ENCODE results near the gene CLCN5.

Gene CLCN5

DNA sequence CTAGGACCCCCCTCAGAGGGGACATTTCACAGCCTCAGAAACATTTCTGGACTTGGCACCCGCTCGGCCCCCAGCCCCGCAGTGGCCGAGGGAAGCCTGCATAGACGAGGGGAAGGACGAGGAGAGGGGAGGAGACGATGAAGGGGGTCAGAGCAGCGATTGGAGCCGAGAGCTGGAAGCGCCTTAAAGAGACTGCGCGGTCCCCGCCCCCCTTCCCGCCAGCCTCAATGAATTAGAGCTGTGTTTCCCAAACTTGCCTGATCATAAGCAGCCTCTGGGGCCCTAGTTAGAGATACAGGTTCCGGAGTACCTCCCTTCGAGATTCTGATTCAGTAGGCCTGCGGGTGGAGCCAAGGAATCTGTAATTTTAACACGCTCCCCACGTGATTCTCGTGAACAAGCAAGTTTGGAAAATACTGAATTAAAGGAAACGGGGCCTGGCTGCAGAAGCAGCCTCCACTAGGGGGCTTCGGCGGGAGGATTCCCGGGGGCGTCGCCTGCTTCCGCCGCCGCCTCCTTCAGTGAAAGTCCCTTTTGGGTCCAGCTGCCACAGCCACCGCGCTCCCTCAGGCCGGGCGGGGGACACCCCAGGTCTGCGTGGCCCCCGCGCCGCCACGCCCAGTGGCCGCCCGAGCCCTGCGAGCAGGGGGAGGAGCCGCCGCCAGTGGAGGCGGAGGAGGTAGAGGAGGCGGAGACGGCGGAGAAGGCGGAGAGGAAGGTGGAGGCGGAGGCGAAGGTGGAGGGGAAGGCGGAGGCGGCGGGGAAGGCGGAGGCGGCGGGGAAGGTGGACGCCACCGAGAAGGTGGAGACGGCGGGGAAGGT is 43.4 kb upstream of the CLCN5 start, which contains the start of gene USP27X (continued):
- TF ChIP-seq, protein P1, sequence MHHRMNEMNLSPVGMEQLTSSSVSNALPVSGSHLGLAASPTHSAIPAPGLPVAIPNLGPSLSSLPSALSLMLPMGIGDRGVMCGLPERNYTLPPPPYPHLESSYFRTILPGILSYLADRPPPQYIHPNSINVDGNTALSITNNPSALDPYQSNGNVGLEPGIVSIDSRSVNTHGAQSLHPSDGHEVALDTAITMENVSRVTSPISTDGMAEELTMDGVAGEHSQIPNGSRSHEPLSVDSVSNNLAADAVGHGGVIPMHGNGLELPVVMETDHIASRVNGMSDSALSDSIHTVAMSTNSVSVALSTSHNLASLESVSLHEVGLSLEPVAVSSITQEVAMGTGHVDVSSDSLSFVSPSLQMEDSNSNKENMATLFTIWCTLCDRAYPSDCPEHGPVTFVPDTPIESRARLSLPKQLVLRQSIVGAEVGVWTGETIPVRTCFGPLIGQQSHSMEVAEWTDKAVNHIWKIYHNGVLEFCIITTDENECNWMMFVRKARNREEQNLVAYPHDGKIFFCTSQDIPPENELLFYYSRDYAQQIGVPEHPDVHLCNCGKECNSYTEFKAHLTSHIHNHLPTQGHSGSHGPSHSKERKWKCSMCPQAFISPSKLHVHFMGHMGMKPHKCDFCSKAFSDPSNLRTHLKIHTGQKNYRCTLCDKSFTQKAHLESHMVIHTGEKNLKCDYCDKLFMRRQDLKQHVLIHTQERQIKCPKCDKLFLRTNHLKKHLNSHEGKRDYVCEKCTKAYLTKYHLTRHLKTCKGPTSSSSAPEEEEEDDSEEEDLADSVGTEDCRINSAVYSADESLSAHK (tag by site-specific recombination; IDR thresholded peaks at IDR 0.05): no peak
- no peak for TF ChIP-seq SP7 (tag by site-specific recombination; IDR thresholded peaks at IDR 0.05)
- TF ChIP-seq, protein P2, sequence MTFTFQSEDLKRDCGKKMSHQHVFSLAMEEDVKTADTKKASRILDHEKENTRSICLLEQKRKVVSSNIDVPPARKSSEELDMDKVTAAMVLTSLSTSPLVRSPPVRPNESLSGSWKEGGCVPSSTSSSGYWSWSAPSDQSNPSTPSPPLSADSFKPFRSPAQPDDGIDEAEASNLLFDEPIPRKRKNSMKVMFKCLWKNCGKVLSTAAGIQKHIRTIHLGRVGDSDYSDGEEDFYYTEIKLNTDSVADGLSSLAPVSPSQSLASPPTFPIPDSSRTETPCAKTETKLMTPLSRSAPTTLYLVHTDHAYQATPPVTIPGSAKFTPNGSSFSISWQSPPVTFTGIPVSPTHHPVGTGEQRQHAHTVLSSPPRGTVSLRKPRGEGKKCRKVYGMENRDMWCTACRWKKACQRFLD (tag by site-specific recombination; IDR thresholded peaks at IDR 0.05): no peak
- TF ChIP-seq ZNF174 (tag by site-specific recombination; IDR thresholded peaks at IDR 0.05): no peak
- no peak for TF ChIP-seq ZNF19 (tag by site-specific recombination; IDR thresholded peaks at IDR 0.05; ENCODE audit: low read depth)
- no peak for TF ChIP-seq ZNF184 (tag by site-specific recombination; IDR thresholded peaks at IDR 0.05)
- TF ChIP-seq ZNF404 (tag by site-specific recombination; IDR thresholded peaks at IDR 0.05): no peak
- no peak for TF ChIP-seq ZNF341 (tag by site-specific recombination; IDR thresholded peaks at IDR 0.05; ENCODE audit: low read depth)
- peak; percentile 47; the same call in 1 of the 2 replicates for TF ChIP-seq KLF1 (tag by site-specific recombination; IDR thresholded peaks at IDR 0.05)
- TF ChIP-seq ZSCAN23 (tag by site-specific recombination; IDR thresholded peaks at IDR 0.05): no peak
- TF ChIP-seq ZNF701 (tag by site-specific recombination; IDR thresholded peaks at IDR 0.05): no peak
- no peak for TF ChIP-seq GLI2 (tag by site-specific recombination; IDR thresholded peaks at IDR 0.05; ENCODE audit: borderline replicate concordance, low read depth)
- no peak for TF ChIP-seq ZNF23 (tag by site-specific recombination; IDR thresholded peaks at IDR 0.05; ENCODE audit: borderline replicate concordance)
- TF ChIP-seq, protein P3, sequence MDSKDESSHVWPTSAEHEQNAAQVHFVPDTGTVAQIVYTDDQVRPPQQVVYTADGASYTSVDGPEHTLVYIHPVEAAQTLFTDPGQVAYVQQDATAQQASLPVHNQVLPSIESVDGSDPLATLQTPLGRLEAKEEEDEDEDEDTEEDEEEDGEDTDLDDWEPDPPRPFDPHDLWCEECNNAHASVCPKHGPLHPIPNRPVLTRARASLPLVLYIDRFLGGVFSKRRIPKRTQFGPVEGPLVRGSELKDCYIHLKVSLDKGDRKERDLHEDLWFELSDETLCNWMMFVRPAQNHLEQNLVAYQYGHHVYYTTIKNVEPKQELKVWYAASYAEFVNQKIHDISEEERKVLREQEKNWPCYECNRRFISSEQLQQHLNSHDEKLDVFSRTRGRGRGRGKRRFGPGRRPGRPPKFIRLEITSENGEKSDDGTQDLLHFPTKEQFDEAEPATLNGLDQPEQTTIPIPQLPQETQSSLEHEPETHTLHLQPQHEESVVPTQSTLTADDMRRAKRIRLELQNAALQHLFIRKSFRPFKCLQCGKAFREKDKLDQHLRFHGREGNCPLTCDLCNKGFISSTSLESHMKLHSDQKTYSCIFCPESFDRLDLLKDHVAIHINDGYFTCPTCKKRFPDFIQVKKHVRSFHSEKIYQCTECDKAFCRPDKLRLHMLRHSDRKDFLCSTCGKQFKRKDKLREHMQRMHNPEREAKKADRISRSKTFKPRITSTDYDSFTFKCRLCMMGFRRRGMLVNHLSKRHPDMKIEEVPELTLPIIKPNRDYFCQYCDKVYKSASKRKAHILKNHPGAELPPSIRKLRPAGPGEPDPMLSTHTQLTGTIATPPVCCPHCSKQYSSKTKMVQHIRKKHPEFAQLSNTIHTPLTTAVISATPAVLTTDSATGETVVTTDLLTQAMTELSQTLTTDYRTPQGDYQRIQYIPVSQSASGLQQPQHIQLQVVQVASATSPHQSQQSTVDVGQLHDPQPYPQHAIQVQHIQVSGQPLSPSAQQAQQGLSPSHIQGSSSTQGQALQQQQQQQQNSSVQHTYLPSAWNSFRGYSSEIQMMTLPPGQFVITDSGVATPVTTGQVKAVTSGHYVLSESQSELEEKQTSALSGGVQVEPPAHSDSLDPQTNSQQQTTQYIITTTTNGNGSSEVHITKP (tag by site-specific recombination; IDR thresholded peaks at IDR 0.05): peak; percentile 12; the same call in 1 of the 2 replicates
- TF ChIP-seq HOXA7 (CRISPR knock-in tag; IDR thresholded peaks at IDR 0.05; ENCODE audit: borderline replicate concordance): no peak
- peak; percentile 53; the same call in 1 of the 2 replicates for TF ChIP-seq KLF10 (tag by site-specific recombination; IDR thresholded peaks at IDR 0.05)
- TF ChIP-seq ZNF350 (tag by site-specific recombination; IDR thresholded peaks at IDR 0.05): no peak
- TF ChIP-seq RBAK (tag by site-specific recombination; IDR thresholded peaks at IDR 0.05): no peak
- TF ChIP-seq, protein P4, sequence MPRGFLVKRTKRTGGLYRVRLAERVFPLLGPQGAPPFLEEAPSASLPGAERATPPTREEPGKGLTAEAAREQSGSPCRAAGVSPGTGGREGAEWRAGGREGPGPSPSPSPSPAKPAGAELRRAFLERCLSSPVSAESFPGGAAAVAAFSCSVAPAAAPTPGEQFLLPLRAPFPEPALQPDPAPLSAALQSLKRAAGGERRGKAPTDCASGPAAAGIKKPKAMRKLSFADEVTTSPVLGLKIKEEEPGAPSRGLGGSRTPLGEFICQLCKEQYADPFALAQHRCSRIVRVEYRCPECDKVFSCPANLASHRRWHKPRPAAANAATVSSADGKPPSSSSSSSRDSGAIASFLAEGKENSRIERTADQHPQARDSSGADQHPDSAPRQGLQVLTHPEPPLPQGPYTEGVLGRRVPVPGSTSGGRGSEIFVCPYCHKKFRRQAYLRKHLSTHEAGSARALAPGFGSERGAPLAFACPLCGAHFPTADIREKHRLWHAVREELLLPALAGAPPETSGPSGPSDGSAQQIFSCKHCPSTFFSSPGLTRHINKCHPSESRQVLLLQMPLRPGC (tag by site-specific recombination; IDR thresholded peaks at IDR 0.05): no peak
- TF ChIP-seq PRDM1 (tag by site-specific recombination; IDR thresholded peaks at IDR 0.05): 0 out of 2 replicates have a peak, but pooled peaks have one; percentile 17
- TF ChIP-seq, protein P5, sequence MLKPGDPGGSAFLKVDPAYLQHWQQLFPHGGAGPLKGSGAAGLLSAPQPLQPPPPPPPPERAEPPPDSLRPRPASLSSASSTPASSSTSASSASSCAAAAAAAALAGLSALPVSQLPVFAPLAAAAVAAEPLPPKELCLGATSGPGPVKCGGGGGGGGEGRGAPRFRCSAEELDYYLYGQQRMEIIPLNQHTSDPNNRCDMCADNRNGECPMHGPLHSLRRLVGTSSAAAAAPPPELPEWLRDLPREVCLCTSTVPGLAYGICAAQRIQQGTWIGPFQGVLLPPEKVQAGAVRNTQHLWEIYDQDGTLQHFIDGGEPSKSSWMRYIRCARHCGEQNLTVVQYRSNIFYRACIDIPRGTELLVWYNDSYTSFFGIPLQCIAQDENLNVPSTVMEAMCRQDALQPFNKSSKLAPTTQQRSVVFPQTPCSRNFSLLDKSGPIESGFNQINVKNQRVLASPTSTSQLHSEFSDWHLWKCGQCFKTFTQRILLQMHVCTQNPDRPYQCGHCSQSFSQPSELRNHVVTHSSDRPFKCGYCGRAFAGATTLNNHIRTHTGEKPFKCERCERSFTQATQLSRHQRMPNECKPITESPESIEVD (tag by site-specific recombination; IDR thresholded peaks at IDR 0.05): no peak
- TF ChIP-seq, protein P6, sequence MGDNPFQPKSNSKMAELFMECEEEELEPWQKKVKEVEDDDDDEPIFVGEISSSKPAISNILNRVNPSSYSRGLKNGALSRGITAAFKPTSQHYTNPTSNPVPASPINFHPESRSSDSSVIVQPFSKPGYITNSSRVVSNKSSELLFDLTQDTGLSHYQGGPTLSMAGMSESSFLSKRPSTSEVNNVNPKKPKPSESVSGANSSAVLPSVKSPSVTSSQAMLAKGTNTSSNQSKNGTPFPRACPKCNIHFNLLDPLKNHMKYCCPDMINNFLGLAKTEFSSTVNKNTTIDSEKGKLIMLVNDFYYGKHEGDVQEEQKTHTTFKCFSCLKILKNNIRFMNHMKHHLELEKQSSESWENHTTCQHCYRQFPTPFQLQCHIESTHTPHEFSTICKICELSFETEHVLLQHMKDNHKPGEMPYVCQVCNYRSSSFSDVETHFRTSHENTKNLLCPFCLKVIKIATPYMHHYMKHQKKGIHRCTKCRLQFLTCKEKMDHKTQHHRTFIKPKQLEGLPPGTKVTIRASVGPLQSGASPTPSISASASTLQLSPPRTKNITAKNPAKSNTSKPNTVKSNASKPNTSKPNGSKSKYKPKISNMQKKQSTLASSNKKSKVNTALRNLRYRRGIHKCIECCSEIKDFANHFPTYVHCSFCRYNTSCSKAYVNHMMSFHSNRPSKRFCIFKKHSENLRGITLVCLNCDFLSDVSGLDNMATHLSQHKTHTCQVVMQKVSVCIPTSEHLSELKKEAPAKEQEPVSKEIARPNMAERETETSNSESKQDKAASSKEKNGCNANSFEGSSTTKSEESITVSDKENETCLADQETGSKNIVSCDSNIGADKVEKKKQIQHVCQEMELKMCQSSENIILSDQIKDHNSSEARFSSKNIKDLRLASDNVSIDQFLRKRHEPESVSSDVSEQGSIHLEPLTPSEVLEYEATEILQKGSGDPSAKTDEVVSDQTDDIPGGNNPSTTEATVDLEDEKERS (tag by site-specific recombination; IDR thresholded peaks at IDR 0.05): no peak
- no peak for TF ChIP-seq REPIN1 (tag by site-specific recombination; IDR thresholded peaks at IDR 0.05; ENCODE audit: low read depth)
- TF ChIP-seq ZBTB1 (tag by site-specific recombination; IDR thresholded peaks at IDR 0.05): no peak
